HT1080 (cell line): ENCODE measurements around the gene KCTD20. TPM values are rescaled to one million over a fixed set of nuclear protein-coding genes. Genes with fewer than 3 reads are reported as not detected.
A peak's percentile ranks its signal among the peaks of the same experiment; 100 is the strongest.
"Not testable (repeated sequence)": the region's sequence is repeated elsewhere in the genome, so short reads cannot be mapped to it uniquely, and the experiment has no call there.

Experiments used
- DNase-seq: peaks from one replicate; pipeline ENCODE4 v3.0.0-alpha.2; 2015; ENCODE audit warnings: low read depth
- polyA plus RNA-seq, 2 experiments: library from polyadenylated mRNA; depleted of rRNA; stranded (reverse); fragments of >200 nt; gene quantifications; 2 replicates each; pipeline ENCODE4 v1.2.3, GENCODE V29; 2015
- total RNA-seq: library from RNA; depleted of rRNA; stranded (reverse); fragments of >200 nt; shearing (Covaris generic); gene quantifications from 2 replicates; pipeline ENCODE4 v1.2.3, GENCODE V29; 2014; rRNA removed

KCTD20 gene
- total RNA-seq, result 26.0 and 29.9 TPM in 2 replicates
- 28.1 and 31.5 TPM in 2 replicates for polyA plus RNA-seq (2015; cell fraction: cytosol; rRNA removed)
- 15.3 and 18.8 TPM in 2 replicates for polyA plus RNA-seq (2015; cell fraction: nucleus; rRNA removed)

DNA sequence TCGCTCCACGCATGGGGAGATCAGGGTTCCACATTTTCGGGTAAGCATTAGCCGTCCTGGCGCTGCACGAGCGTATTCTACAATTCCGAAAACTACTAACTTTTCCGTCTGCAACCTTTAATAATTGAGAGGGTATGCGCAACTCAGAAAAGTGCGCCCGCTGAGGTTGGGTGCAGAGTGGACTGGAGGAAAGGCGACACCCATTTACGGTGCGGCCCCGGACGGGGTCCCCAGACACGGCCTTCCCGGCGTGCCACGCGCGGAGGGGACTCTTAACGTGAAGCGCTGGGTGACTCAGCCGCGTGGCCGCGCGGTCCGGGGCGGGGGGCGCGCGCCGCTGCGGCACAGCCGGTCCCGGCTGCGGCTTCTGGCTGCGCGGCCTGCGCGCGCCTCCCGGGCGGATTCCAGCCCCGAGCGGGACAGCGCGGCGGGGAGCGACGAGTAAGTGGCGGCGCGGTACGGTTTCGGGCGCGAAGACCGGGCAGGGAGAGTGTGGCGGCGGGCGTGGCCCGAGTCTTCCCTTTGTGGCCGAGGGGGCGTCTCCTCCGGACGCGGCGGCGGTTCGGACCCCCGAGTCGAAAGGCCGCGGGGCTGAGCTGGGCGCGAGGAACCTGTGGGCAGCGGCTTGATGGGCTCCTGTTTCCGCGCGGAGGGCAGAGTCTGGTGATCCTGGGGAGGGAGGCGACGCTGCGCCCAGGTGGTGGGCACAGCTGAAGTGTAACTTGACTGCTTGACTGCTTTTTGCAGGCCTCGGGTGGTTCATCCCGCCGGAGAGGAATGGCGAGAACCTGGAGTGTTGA lies at the start of gene KCTD20, which contains the start of gene PXT1:
KCTD20 (plus strand) TSS at position 330 of the 800 bp plus-strand sequence. CDS start 27,098 bp downstream, outside the sequence.
PXT1 (minus strand) TSS at position 184 of the 800 bp plus-strand sequence. CDS start 16,772 bp downstream, outside the sequence.
- DNase-seq, result peak; percentile 83

DNA sequence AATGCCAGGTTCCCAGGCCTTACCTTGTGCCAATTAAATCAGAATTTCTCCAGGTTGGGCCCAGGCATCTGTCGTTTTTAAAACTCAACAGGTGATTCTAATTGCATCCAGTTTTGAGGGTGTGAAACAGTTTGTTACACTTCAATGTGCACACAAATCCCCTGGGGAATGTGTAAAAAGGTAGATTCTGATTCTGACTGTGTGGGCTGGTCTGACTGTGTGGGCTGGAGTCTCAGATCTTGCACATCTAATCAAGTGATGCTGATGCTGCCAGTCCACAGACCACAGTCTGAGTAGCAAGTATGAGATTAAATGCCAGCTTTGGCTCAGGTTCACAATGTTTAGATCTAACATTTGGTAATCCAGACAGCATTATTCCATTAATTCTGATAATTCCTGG lies 42.8 kb upstream of the KCTD20 start:
- no peak for DNase-seq

DNA sequence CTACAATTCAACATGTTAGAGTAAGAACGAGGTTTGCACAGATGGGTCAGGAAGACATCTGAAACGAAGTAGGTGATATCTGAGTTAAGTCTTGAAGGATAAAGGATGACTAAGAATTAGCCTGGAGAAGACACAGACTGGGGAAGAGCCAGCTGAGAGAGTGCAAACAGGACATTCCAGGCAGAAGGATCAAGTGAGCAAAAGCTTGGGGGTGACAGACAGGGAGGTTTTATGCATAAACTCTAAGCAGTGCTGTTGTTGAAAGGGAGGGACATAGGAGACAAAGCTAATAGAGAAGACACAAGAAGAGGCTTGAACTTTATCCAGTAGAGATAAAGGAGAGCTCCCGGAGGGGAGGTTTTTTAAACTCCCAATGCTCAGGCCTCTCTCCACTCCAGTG lies 40.3 kb upstream of the KCTD20 start:
- DNase-seq, result no peak

GRCh38 chr6:36404164-36404563 lies 38.6 kb upstream of the KCTD20 start:
- DNase-seq, result no peak

GRCh38 chr6:36409718-36410117 lies 33.1 kb upstream of the KCTD20 start:
- DNase-seq, result not testable (repeated sequence)

DNA sequence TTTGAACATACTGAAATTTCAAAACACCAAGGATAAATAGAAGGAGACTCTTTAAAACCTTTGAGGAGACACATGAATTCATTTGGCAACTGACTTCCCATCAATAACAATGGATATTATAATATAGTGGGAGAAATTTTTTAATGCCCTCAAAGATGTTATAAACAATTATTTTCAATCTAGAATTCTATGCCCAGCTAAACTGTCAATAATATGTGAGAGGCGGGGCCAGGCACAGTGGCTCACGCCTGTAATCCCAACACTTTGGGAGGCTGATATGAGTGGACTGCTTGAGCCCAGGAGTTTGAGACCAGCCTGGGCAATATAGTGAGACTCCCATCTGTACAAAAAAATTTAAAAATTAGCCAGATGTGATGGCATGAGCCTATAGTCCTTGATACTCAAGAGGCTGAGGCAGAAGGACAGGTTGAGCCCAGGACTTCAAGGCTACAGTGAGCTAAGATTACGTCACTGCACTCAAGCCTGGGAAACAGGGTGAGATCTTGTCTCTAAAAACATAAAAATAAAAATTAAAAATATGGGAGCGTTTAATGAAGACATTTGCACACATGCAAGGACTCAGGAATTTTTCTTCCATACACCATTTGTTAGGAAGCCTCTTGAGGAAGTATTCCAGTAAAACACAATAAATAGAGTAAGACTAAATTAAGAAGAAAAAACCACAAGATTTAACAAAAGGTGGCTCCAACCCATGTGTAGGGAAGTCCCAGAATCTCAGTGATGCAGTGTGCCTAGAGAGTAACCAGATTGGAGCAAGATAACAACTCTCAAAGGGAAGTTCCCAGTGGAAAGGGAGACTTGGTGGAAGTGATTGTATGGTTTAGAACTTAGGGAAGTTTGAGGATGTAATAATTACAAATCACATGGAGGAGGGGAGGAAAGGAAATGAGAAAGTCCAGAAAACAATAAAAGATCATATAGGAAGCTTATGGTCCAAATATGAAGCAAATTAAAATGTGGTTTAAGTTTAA lies 29.0 kb upstream of the KCTD20 start:
- no peak for DNase-seq

GRCh38 chr6:36414481-36414880 lies 28.3 kb upstream of the KCTD20 start:
- DNase-seq, result no peak

- no peak for DNase-seq
Measured at GRCh38 chr6:36418558-36418957, 24.2 kb upstream of the KCTD20 start.

DNA sequence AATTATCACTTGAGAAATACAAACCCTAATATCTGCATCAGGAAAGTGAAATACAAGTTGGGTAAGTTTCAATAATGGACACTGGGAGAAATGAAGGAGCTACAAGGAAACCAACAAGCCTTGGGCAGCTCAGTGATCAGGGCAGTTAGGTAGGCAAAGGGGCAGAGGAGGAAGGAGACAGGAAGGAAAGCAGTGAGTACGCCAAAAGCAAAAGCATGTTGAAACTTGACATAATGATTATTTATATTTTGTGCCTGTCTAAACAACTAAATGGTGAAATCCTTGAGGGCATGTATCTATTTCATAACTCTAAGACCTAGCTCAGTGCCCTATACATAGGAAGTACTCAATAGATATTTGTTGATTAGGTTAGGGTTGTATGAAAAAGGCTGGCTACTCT lies 23.5 kb upstream of the KCTD20 start:
- DNase-seq, result no peak

DNA sequence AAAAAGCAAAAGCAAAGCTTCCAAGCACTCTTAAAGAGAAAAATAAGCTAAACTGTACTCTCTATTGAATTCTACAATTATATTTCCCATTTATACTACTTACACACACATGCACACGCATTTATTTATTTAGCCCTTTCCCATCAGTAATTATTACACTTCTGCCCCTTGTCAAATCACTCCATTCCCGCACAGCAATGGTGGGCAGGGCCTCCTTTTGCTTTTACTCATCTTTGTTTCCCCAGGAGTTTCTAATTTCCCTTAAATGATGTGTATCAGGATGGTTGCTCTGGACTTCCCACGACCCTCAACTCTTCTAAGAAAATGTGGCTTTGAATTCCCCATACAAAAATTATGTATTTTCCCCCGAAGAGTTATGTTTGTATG lies 20.1 kb upstream of the KCTD20 start:
- no peak for DNase-seq

GRCh38 chr6:36423101-36423824 lies 19.5 kb upstream of the KCTD20 start:
- peak; percentile 98 for DNase-seq

GRCh38 chr6:36426622-36427021 lies 16.2 kb upstream of the KCTD20 start:
- no peak for DNase-seq

- no peak for DNase-seq
Measured at GRCh38 chr6:36428911-36429310, 13.9 kb upstream of the KCTD20 start.

- DNase-seq, result no peak
Measured at GRCh38 chr6:36430351-36430750, 12.4 kb upstream of the KCTD20 start.

DNA sequence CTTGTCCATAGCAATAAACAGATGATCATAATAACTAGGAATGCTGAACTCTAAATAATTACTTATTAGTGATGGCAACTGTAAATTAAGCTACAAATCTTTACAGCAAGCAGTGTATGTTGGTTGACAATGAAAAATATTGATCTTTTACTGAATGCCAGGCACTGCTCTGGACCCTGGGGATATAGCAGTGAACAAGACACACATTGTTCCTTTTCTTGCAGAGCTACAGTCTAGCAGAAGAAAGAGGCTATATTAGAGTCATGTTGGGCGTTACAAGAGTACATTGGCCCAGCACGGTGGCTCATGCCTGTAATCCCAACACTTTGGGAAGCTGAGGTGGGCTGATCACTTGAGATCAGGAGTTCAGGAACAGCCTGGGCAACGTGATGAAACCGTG lies 11.6 kb upstream of the KCTD20 start:
- no peak for DNase-seq

GRCh38 chr6:36432151-36432671 lies 10.6 kb upstream of the KCTD20 start:
- peak; percentile 54 for DNase-seq

DNA sequence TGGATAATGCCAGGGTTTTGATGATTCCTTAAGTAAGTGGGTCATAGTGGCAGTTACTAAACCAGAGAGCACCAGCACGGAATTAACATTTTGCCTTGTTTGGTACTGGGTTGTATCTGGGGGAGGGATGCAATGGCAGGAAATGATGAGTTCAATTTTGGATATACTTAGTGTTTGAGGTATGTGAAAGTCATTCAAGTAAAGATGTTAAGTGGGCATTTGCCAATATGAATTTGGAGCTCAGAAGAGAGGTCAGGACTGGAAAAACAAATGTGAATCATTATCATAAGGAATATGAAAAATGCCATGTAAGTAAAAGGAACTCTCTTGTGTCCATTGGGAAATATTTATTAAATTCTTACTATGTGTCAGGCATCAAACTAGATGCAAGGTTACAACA lies 6.3 kb upstream of the KCTD20 start:
- peak; percentile 62 for DNase-seq

- DNase-seq, result peak; percentile 98
Measured at GRCh38 chr6:36441307-36441894, 1.4 kb upstream of the KCTD20 start.

- no peak for DNase-seq
Measured at GRCh38 chr6:36442103-36442670, 613 bp upstream of the KCTD20 start.
